Peyer's patch (tissue), 4 donors: Measurements from ENCODE around the gene GPS1. TPM values are rescaled to one million over a fixed set of nuclear protein-coding genes. Genes with fewer than 3 reads are reported as not detected.

Experiments used
- DNase-seq, 3 donors: peaks; one replicate each; pipeline ENCODE4 v3.0.0-alpha.2; 2017 to 2019
- H3K27ac ChIP-seq, 4 donors: fragments of 200-600 bp; sonication (generic); one replicate each; pipeline ENCODE4 v1.5.1; 2016 to 2019
- H3K27me3 ChIP-seq, 2 donors: fragments of 200-600 bp; sonication (generic); one replicate each; pipeline ENCODE4 v1.5.1; 2019
- H3K36me3 ChIP-seq, 3 donors: fragments of 200-600 bp; sonication (generic); one replicate each; pipeline ENCODE4 v1.5.1; 2016 to 2019
- H3K4me1 ChIP-seq, 4 donors: fragments of 200-600 bp; sonication (generic); one replicate each; pipeline ENCODE4 v1.5.1; 2016 to 2019
- H3K4me3 ChIP-seq, 4 donors: fragments of 200-600 bp; sonication (generic); 1 replicate in 3 of 4; 2 replicates in 1 of 4; pipeline ENCODE4 v1.5.1; 2016 to 2019; ENCODE audit warnings: mild to moderate bottlenecking in 1 of 4
- H3K9me3 ChIP-seq, 4 donors: fragments of 200-600 bp; sonication (generic); one replicate each; pipeline ENCODE4 v1.5.1; 2016 to 2019; ENCODE audit warnings: mild to moderate bottlenecking in 1 of 4
- CTCF ChIP-seq, 6 experiments: fragments of 450-650 bp in 4 of 6; fragments of 200-600 bp in 2 of 6; sonication (generic) in 1 of 6; IDR thresholded peaks; one replicate each; pipeline ENCODE4 v1.5.1; 2017 to 2019; ENCODE audit warnings: antibody characterized with exemption in 6 of 6, mild to moderate bottlenecking in 3 of 6, moderate library complexity in 1 of 6
- POLR2A ChIP-seq, 2 donors: fragments of 450-650 bp; IDR thresholded peaks; one replicate each; pipeline ENCODE4 v1.5.1; 2017; ENCODE audit warnings: antibody characterized with exemption in 2 of 2, mild to moderate bottlenecking in 2 of 2, moderate library complexity in 2 of 2
- total RNA-seq, 4 donors: library from RNA; depleted of rRNA; stranded (reverse); fragments of >200 nt; gene quantifications; one replicate each; pipeline ENCODE4 v1.1.0, GENCODE V29; 2016

GPS1 gene
- total RNA-seq, 4 donors from 2014 or later, result 69.2 to 138 (median 88.5) TPM

- Histone ChIP-seq H3K4me3 (peak overlapping the region in 3 of 4 donors; percentile 64 to 74 (median 71)), H3K27me3 (no peaks in the 10 kb centered on the region), H3K9me3 (no peaks in the 10 kb centered on the region), H3K36me3 (no peaks in the 10 kb centered on the region), H3K4me1 (peaks cover 0 to 32% (median 20%) of the 10 kb centered on the region in 4 donors), H3K27ac (no peak overlapping the region)
- TF ChIP-seq CTCF (IDR thresholded peaks at IDR 0.05) (no peak), POLR2A (IDR thresholded peaks at IDR 0.05) (no peak)
- DNase-seq, result peak; percentile 27 to 81 (median 78)
Measured at GRCh38 chr17:82031885-82032627, 19.6 kb upstream of the GPS1 start.

GRCh38 chr17:82033359-82034085 lies 18.2 kb upstream of the GPS1 start:
- DNase-seq, result no peak
- H3K36me3 ChIP-seq, result no peaks in the 10 kb centered on the region
- H3K27ac ChIP-seq, result no peak overlapping the region
- no peak for TF ChIP-seq CTCF (IDR thresholded peaks at IDR 0.05)
- TF ChIP-seq POLR2A (IDR thresholded peaks at IDR 0.05), result no peak
- H3K4me1 ChIP-seq, result peaks cover 0 to 32% (median 23%) of the 10 kb centered on the region in 4 donors
- H3K9me3 ChIP-seq, result no peaks in the 10 kb centered on the region
- H3K4me3 ChIP-seq, result no peak overlapping the region
- H3K27me3 ChIP-seq, result no peaks in the 10 kb centered on the region

GRCh38 chr17:82034371-82035011 lies 17.2 kb upstream of the GPS1 start:
- H3K4me1 ChIP-seq, result peaks cover 0 to 32% (median 23%) of the 10 kb centered on the region in 4 donors
- no peak for TF ChIP-seq CTCF (IDR thresholded peaks at IDR 0.05)
- TF ChIP-seq POLR2A (IDR thresholded peaks at IDR 0.05), result no peak
- no peak overlapping the region for H3K27ac ChIP-seq

GRCh38 chr17:82035488-82035887 lies 16.2 kb upstream of the GPS1 start:
- Histone ChIP-seq H3K4me3 (no peak overlapping the region), H3K36me3 (no peaks in the 10 kb centered on the region), H3K27ac (no peak overlapping the region), H3K27me3 (no peaks in the 10 kb centered on the region), H3K9me3 (no peaks in the 10 kb centered on the region), H3K4me1 (peaks cover 0 to 25% (median 17%) of the 10 kb centered on the region in 4 donors)
- TF ChIP-seq POLR2A (IDR thresholded peaks at IDR 0.05), result no peak
- no peak for TF ChIP-seq CTCF (IDR thresholded peaks at IDR 0.05)
- DNase-seq, result no peak

More at GRCh38 chr17:82034371-82035011, 17.2 kb upstream of the GPS1 start:
- no peaks in the 10 kb centered on the region for H3K9me3 ChIP-seq
- no peaks in the 10 kb centered on the region for H3K27me3 ChIP-seq
- H3K36me3 ChIP-seq, result no peaks in the 10 kb centered on the region
- H3K4me3 ChIP-seq, result no peak overlapping the region
- no peak for DNase-seq

GRCh38 chr17:82035956-82036633 lies 15.6 kb upstream of the GPS1 start:
- H3K27me3 ChIP-seq, result no peaks in the 10 kb centered on the region
- peak overlapping the region; percentile 60 to 85 (median 74) for H3K4me3 ChIP-seq
- H3K36me3 ChIP-seq, result no peaks in the 10 kb centered on the region
- no peaks in the 10 kb centered on the region for H3K9me3 ChIP-seq
- TF ChIP-seq CTCF (IDR thresholded peaks at IDR 0.05), result no peak
- peaks cover 0 to 23% (median 16%) of the 10 kb centered on the region in 4 donors for H3K4me1 ChIP-seq
- H3K27ac ChIP-seq, result peak overlapping the region in 2 of 4 donors; percentile 94 to 99
- DNase-seq, result no peak
